NCI-H2081 (cell line): ENCODE results near the gene RFX3.
"Not testable (repeated sequence)": the region's sequence is repeated elsewhere in the genome, so short reads cannot be mapped to it uniquely, and the experiment has no call there.

Experiments used
- DNase-seq, 2 experiments: peaks; one replicate each; lab custom pipeline; 2025; lab: John Stamatoyannopoulos, UW

RFX3 gene

DNA sequence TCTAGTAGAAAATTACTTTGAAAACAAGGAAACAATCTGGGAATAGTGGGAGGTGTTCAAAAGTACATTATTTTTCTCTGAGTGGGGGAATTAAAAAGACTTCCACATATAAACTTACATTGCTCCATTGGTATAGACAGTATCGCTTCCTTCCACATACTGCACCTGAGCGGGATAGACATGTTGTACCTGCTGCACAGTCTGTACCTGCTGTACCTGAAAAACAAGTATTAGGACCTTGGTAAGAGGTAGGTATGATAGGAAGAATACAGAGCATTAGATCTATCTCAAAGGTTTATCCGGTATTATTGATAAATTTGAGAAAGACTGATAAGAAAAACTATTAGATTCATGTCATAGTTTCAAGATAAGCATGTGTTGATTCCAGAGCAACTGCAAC is 179.3 kb downstream of the RFX3 start:
- DNase-seq = no peak

DNA sequence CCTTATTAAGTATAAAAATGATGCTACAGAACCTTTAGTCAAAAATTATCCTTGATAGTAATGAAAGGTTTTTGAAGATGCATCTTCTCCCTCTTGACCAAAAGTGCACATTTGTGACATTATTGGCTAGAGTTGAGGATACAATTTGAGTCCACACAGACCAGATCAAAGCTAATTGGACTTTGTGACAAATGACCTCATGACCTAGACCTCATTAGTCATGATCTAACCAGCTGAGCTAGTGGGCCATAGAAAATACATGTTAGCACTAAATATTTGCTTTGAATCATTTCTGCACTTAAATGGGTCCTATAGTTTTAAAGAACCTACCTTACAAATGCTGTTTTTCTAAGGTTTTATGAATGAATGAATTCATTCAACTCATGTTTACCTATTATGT is 182.1 kb downstream of the RFX3 start:
- no peak for DNase-seq

DNA sequence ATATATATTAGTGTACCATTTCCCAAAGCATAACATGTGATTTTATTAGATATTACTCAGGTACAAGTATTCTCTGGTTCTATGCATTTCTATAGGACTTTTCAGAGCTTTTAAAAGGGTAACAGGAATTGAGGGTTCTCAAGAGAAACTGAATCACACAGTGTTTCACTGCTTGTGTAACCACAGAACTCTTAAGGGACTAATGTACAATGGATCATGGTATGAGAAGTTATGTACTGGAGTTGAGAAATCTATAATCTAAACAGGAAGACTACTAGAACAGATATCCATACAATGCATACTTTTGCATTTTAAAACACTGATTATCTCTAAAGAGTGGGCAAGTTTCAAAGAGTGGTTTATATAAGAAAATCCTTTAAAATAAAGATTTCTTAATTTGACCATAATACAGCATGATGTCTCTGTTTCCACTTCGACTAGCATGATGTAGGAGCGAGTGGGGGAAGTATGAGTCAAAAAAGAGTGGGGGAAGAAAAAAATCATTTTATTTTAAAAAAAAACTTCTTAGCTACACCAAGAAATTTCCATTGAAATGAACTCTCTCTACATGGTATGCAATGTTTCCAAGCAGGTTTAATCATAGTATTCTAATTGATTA is 183.5 kb downstream of the RFX3 start:
- DNase-seq = no peak

DNA sequence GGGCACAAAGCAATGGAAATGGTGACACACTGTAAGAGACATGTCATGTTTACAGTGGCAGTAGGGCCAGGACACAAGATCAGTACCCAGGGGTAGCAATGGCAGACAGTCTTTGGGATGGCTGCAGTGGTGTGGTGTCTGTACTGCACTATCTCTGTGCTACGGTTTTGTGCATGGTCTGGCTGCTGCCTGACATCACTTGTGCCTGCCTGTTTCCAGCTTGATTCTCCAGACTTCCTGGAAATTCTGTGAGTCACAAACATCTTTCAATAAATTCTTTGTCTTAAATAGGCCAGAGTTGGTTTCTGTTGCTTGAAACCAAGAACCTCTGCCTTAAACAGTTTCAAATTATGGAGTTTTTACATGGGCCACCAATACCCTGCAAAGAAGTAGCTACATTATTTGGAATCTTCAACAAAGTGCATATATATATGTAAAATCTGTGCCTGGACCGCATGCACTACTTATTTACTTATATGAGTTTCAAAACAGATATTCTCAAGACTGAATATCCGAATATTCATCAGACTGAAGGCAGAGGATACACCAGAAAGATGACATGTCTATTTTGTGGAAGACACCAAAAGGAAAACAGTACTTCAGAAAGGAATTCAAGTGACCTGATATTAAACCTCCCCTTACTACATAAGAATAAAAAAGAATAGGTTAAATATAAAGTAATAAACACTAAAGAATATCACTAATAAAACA is 188.1 kb downstream of the RFX3 start:
- no peak for DNase-seq

DNA sequence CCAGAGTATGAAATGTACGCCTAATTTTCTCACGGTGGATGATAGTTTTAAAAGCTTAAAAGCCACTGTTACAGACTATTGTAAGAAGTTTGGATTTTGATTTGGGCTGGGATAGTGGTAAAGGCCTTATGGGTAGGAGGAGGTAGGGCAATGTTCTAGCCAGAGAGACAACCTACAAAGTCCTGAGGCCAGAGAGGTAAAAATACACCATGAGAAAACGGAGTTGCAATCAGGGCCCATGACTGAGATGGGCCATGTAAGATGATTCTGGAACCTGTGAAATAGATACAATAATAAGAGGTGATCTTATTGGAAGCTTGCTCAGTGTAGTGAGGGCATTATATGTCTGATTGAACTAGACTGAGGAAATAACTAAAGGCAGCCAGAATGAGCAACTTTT is 188.8 kb downstream of the RFX3 start:
- no peak for DNase-seq

DNA sequence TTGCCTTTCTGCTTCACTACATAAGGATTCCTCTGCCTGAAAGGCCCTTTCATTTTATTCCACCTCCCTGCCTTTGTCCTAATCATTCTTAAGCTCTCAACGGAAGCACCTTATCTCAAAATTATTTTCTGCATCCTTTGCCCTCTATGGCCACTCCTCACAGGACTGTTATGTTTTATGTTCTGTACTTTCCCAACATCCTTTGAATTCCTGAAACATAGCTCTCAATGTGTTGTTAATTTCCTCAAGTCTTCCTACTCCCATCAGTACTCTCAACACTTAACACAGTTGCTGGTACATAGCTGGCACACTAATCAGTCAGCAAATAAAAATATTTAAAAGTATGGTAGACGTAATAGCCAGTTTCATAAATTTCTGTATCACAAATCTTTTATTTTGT is 193.0 kb downstream of the RFX3 start:
- DNase-seq = no peak

DNA sequence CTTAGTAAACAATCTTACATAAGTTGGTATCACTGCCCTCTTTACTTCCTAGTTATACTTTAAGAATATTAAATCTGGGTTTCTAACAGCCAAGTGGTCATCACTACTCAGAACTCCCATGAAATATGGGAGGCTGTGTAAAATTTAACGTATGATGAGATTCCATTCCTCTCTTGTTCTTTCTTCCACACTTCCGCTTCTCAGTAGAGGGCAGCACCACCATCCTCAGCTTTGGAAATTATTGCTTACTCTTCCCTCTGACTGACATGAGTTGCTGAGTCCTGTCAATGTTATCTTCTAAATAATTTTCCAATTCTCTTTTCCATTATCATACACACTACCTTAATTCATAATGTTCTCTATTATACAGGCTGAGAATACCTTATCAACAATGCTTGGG is 194.0 kb downstream of the RFX3 start:
- peak in 1 of 2 experiments; percentile 36 for DNase-seq

DNA sequence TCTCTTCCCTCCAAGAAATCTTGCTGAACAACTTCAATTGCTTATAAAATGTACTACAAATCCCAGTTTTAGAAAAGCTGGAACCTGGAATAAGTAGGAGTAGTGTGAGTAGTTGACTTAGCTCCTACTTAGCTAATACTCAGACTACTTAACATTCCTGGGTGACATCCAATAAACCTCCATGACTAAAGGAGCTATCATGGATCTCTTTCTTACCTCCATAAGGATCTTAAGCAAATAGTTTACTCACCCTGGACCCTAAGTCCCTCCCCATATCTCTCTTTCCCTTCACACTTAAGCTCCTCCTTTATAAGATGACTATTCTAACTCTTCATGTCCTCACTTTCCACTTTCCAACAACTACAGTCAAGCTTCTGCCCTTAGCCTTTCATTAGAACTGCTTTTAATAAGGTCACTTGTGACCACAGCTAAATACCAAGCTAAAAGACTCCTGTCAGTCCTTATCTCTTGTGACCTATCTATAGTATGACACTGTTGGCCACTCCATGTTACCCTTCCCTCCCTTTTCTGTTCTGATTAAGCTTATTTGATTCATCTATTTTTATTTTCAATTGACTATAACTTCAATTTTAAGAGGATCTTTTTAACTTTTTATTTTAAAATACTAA is 194.9 kb downstream of the RFX3 start:
- DNase-seq = no peak

DNA sequence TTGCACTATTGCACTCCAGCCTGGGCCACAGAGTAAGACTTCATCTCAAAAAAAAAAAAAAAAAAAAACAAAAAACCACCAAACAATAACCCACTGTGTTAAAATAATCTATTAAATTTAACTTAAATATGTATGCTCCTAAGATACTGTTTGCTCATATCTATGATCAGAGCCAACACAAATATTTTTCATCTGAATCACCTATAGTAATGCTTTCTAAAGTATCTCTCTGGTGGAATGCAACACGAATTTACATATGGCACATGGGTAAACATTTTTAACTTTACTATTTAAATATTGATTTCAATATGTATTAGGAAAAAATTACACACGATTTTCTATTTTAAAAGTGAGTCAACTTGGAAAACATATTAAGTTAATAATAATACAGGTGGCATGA is 196.4 kb downstream of the RFX3 start:
- no peak for DNase-seq

DNA sequence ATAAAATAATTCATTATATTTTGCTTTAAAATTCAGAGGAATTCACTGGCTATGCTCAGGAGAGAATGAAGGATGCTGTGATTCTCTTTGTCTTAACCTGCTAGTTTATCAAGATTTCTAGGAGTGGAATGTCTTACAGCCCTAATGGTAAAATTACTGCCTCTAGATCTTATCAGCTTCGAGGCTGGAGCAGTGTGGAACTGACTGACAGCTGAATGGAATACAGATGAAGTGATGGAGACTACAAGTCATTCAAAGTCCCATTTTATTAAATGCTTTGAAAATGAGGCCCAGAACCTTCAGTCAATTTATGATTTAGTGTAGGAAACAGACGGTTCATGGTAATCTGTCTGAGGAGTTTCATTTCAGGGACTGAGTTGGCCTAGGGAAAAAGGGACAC is 202.1 kb downstream of the RFX3 start:
- DNase-seq = no peak

DNA sequence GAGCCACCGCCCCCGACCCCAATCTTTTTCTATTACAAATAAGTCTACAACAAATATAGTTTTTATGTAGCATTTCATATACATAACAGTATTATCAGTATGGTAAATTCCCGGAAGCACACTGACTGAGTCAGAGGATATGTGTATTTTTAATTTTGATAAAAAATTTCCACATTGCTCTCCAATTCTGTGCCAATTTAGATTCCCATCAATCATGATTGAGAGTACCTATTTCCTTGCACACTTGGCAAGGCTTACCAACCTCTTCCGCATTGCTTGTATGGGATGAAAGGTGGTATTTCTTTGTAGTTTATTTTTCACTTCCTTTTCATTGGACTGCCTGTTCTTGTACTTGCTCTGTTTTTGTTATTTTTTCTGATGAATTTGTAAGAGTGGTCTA is 204.6 kb downstream of the RFX3 start:
- no peak for DNase-seq

DNA sequence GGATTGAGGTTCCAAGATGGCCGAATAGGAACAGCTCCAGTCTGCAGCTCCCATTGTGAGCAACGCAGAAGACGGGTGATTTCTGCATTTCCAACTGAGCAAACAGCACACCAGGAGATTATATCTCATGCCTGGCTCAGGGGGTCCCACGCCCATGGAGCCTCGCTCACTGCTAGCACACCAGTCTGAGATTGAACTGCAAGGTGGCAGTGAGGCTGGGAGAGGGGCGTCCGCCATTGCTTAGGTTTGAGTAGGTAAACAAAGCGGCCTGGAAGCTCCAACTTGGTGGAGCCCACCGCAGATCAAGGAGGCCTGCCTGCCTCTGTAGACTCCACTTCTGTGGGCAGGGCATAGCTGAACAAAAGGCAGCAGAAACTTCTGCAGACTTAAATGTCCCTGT is 213.2 kb downstream of the RFX3 start:
- DNase-seq = not testable (repeated sequence)

DNA sequence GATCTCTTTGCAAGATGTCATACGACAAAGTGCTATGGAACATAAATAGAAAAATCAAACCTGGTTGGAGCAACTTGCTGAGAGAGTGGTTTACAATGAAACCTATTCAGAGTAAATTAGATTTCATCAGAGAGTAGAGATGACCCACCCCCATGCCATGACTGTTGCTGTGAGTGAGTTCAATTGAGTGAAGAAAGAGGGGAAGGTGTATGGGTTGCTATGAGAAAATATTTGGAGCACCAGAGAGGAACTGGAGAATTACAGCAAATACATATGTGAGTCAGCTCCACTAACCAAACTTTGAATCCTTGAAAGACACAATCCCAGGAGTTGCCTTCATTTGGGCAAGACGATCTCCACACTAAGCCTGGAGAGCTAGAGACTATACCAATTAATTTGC is 217.2 kb downstream of the RFX3 start:
- DNase-seq = no peak

DNA sequence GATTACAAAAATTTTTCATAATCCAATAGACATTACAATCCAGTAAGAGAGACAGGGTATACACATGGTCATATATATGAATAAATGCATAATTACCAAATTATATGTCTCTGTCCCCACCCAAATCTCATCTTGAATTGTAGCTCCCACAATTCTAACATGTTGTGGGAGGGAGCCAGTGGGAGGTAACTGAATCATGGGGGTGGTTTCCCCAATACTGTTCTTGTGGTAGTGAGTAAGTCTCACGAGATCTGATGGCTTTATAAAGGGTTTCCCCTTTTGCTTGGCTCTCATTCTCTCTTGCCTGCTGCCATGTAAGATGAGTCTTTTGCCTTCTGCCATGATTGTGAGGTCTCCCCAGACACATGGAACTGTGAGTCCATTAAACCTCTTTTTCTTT is 221.4 kb downstream of the RFX3 start:
- not testable (repeated sequence) for DNase-seq

DNA sequence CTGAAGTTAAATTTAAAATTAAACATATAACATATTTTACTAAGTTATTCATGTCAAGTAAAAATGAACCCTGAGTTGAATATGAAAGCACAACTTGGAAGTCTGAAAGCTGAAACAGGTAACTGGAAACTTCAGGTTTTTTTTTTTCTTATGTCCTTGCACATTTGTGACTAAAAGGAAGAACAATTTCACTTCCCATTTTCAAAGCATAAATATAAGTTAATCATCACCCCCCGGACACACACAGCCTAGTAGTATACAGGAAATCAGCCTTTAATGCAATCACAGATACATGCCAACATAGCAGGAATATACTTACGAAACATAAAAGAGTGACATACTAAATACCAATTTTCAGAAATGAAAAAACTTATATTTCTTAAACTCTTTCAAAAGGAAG is 225.9 kb downstream of the RFX3 start:
- no peak for DNase-seq

DNA sequence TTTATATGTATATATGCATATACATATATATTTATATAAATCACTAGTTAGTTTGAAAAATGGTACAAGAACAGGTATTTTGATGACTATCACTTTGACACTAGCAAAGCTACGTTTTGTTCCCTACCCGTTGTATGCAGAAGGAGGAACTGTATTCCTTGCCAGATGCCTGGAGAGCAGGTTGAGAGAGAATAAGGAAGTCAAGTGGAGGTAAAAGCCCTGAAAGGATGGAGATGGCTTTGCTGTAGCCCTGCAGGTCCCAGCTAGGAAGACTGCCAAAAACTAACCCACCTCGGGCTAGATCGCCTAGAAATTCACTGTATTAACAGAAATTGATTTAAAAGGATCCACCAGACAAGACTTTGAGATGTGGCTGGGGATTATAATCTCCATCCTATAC is 229.3 kb downstream of the RFX3 start:
- peak in 1 of 2 experiments; percentile 46 for DNase-seq

DNA sequence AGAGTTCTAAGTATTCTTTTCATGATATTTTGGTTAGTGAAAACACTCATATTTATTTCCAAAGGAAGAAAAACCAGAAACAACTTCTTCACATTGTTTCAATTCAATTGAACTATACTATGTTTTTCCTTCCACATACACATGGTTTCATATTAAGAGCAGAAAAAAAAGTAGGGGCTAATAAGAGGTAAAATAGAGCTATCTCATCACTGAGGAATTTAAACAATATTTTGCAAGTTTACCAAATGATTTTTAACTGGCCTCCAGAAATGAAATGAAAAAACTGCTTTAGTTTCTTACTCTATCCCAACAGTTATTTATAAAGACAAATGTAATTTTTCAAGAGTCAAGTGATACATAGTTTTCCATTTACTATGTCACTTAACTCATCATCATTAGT is 233.5 kb downstream of the RFX3 start:
- DNase-seq = no peak

DNA sequence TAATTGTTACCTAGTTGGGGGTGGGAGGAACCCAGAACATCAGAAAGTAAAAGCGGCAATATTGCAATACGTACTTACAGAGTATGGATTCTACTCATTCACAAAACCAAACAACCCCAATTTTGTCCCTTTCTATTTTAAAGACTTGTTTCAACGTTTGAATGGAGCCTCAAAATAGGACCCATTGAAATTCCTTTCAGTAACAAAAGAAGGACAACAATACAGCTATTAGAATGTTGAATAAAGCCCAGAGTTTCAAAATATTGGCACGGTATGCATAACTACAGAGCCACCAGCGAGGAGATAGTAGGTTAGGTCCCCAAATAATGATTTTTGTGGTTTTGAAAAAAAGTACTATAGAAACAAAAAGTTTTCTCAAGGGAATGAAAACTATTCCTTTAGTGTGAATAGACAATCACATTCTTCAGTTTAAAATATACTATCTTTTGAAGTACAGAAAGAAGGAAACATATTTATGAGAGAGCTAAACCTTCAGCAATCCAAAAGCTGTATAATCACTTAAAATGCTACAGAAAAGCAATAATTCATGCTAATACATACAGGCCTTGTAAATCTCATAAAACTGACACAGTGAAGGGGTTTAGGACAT is 235.5 kb downstream of the RFX3 start:
- peak; percentile 12 to 21 for DNase-seq

DNA sequence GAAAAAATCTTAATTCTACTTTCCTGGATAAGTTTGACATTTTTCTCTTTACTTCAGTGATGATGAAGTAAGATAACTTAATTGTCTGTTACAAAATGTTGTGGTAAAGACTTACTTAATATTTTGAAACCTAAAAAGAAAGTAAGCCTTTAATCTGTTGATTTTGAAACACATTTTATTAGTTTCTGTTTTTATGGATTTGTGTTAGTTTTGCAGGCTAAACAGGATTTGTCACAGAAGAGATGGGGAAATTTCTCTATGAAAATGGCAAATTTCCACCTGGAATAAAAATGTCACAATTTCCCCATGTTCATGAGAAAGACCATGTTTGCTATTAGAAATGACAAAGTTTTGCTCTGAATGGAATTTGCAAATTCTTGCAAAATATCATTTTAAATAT is 237.1 kb downstream of the RFX3 start:
- no peak for DNase-seq

DNA sequence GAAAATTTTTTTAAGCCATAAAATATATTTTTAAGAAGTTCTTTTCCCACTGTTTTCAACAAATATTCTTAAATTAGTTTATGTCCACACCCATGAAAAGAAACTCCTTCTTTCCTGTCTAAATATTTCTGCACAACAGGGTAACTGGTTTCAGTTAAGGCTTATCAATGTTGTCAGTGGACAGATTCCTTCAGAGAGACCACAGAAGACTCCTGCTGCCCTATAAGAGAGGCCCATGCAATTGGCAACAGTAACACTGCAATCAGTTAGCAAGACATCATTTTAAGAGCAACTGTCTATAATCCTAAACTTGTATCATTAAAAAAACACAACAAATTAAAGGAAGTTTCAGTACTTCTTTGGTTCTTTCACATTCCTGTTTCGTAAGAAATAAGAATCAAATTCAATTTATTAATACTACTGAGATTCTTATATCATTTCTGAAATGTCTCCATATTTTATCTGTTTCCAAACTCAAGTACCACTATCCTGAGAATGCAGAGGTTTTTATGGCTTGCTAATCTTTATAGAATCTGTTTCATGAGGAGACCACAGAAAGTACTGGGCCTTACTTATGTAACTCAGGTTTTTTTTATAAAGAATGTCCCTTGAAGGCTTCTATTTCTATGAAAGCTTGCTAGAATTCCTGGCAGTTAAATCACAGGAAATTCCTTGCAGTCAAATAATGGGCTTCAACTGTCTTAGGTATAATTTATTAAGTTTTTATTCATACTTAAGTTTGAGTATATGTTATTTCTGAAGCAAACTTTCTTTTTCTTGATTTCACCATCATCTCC is 240.2 kb downstream of the RFX3 start:
- DNase-seq = no peak

DNA sequence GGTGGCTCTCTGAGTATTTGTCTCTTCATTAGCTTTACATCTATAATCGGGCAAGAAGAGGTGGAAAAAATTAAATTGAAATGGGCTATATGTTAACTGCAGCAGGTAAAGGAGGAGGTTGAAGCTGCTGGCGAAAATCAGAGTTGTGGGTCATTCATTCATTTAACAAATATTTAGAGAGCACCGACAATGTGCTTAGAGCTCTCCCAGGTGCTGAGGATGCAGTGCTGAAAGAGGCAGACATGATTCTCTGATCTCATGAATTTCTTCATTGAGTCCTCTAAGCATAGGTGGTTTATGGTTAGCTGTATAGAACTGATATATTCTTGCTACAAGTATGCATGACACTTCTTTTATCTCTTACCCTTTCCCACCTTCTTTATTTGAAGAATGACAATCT is 243.4 kb downstream of the RFX3 start:
- no peak for DNase-seq

DNA sequence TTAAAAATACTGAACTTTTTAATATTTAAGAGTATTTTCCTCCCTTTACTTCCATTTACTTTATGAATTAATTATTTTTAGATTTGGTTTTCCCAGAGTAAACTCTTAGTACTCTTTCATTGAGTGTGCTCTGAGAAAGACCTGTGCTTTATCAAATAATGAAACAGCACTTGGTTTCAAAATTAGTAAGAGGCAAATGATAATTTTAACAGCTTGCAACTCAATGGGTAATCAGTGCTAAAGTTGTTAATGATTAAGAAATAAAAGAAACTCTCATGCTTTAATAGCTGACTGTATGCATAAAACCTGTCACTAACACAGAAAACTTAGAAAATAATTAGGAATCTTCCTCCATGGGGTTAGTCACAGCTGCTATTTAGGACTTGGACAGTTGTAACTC is 244.4 kb downstream of the RFX3 start:
- DNase-seq = no peak
